Measurements from ENCODE around the gene CDC26. TPM values are rescaled to one million over a fixed set of nuclear protein-coding genes. Genes with fewer than 3 reads are reported as not detected.

Gene CDC26
- total RNA-seq, 2 experiments from 2014 or later, result 28.0 to 30.4 TPM

GRCh38 chr9:113227436-113227835 is 47.9 kb downstream of the CDC26 start:
- CTCF ChIA-PET, result no interaction called here
- H3K4me3 Mint-ChIP-seq, result no peak overlapping the region

GRCh38 chr9:113223963-113224362 is 51.4 kb downstream of the CDC26 start:
- CTCF ChIA-PET, result no interaction called here
- no peaks in the 10 kb centered on the region for H3K27me3 Mint-ChIP-seq
- H3K27ac Mint-ChIP-seq, result no peak overlapping the region

More at GRCh38 chr9:113227436-113227835, 47.9 kb downstream of the CDC26 start:
- Mint-ChIP-seq H3K27ac (no peak overlapping the region), H3K9me3 (peaks cover 3% of the 10 kb centered on the region), H3K27me3 (no peaks in the 10 kb centered on the region), H3K4me1 (ENCODE audit: low read depth) (peaks cover 29% of the 10 kb centered on the region), H3K36me3 (ENCODE audit: low read depth) (peaks cover 8% of the 10 kb centered on the region)
- POLR2A ChIA-PET, result no interaction called here
- DNase-seq (no peak), ATAC-seq (no peak)
- intact Hi-C loops (cut with micrococcal nuclease), result no loop called here
- no peak for TF ChIP-seq CTCF (IDR thresholded peaks at IDR 0.05)

GRCh38 chr9:113222482-113222841 is 52.9 kb downstream of the CDC26 start:
- POLR2A ChIA-PET, result interaction anchor here (0.8 to 3.3 kb wide), 6 partner anchors 15 to 357 kb away, joined by 3 to 20 read pairs (median 4); partner anchors contain the start of genes ALAD, CDC26 and PRPF4
- no peak for ATAC-seq

More at GRCh38 chr9:113223963-113224362, 51.4 kb downstream of the CDC26 start:
- peaks cover 3% of the 10 kb centered on the region for H3K9me3 Mint-ChIP-seq
- DNase-seq (no peak), ATAC-seq (no peak)
- peaks cover 42% of the 10 kb centered on the region for H3K4me1 Mint-ChIP-seq (ENCODE audit: low read depth)
- no peak overlapping the region for H3K4me3 Mint-ChIP-seq
- TF ChIP-seq CTCF (IDR thresholded peaks at IDR 0.05), result no peak
- intact Hi-C loops (cut with micrococcal nuclease), result no loop called here
- POLR2A ChIA-PET, result interaction anchor here (0.8 kb wide), 1 partner anchor 21 kb away, joined by 3 read pairs; no protein-coding TSS in a partner anchor
- H3K36me3 Mint-ChIP-seq (ENCODE audit: low read depth), result peaks cover 12% of the 10 kb centered on the region

GRCh38 chr9:113221800-113222481 is 53.4 kb downstream of the CDC26 start:
- Mint-ChIP-seq H3K4me1 (ENCODE audit: low read depth) (peaks cover 47% of the 10 kb centered on the region), H3K27me3 (no peaks in the 10 kb centered on the region), H3K4me3 (peak overlapping the region; percentile 86), H3K27ac (peak overlapping the region; percentile 89), H3K36me3 (ENCODE audit: low read depth) (peaks cover 11% of the 10 kb centered on the region), H3K9me3 (no peaks in the 10 kb centered on the region)
- CTCF ChIA-PET, result interaction anchor here (0.7 to 4.5 kb wide), 6 partner anchors 20 to 436 kb away, joined by 3 to 35 read pairs (median 4); partner anchors contain the start of genes CDC26 and PRPF4
- ATAC-seq (no peak), DNase-seq (peak; percentile 2)
- POLR2A ChIA-PET, result interaction anchor here (0.9 to 3.3 kb wide), 9 partner anchors 10 to 358 kb away, joined by 3 to 20 read pairs (median 4); partner anchors contain the start of genes CDC26 and PRPF4
- TF ChIP-seq CTCF (IDR thresholded peaks at IDR 0.05), result no peak
- intact Hi-C loops (cut with micrococcal nuclease), result no loop called here

More at GRCh38 chr9:113222482-113222841, 52.9 kb downstream of the CDC26 start:
- peak overlapping the region; percentile 89 for H3K27ac Mint-ChIP-seq
- CTCF ChIA-PET, result interaction anchor here (0.8 to 4.5 kb wide), 3 partner anchors 19 to 110 kb away, joined by 3 to 35 read pairs (median 3); partner anchors contain the start of genes CDC26 and PRPF4
- H3K9me3 Mint-ChIP-seq, result no peaks in the 10 kb centered on the region
- TF ChIP-seq CTCF (IDR thresholded peaks at IDR 0.05), result no peak
- H3K36me3 Mint-ChIP-seq (ENCODE audit: low read depth), result peaks cover 11% of the 10 kb centered on the region
- intact Hi-C loops (cut with micrococcal nuclease), result no loop called here
- H3K27me3 Mint-ChIP-seq, result no peaks in the 10 kb centered on the region
- no peak for DNase-seq
- peak overlapping the region; percentile 86 for H3K4me3 Mint-ChIP-seq
- peaks cover 45% of the 10 kb centered on the region for H3K4me1 Mint-ChIP-seq (ENCODE audit: low read depth)
